GM21529 (cell line): Measurements from ENCODE around the gene RPTOR.

Experiments used
- ATAC-seq: cut with Tn5 transposase; IDR thresholded peaks from one replicate; pipeline ENCODE4 v1.9.1; 2021; ENCODE audit not compliant: unreplicated experiment

The RPTOR gene

DNA sequence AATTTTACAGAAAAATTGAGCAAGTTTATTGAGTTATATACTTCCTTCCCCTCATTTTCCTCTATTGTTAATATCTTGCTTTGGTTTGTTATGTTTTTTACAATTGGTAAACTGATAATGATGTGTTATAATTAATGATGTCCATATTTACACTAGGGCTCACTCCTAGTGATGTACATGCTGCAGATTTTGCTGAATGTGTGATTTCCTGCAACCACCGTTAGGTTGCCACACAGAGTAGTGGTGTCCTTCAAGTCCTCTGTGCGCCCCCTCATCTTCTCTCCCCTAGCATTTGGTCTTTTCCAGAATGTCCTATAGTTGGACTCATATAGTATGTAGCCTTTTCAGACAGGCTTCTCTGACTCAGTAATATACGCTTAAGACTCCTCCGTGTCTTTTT, 167.5 kb downstream of the RPTOR start:
- no peak for ATAC-seq

DNA sequence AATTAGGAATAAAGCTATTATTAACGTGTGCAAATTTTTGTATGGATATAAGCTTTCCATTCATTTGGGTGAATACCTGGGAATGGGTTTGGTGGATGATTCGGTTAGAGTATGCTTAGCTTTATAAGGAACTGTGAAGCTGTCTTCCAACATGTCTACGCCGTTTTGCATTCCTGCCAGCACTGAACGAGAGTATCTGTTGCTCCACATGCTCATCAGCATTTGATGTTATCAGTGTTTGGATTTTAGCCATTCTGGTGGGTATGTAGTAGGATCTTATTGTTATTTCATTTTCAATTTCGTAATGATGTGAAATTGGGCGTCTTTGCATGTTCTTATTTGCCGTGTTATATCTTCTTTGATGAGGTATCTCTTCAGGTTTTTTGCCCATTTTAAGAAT, 168.0 kb downstream of the RPTOR start:
- no peak for ATAC-seq

GRCh38 chr17:80716986-80717719, 172.5 kb downstream of the RPTOR start:
- no peak for ATAC-seq

- ATAC-seq = no peak
Observed at GRCh38 chr17:80717720-80718083, 173.1 kb downstream of the RPTOR start.

- ATAC-seq = no peak
Observed at GRCh38 chr17:80718428-80718827, 173.8 kb downstream of the RPTOR start.

DNA sequence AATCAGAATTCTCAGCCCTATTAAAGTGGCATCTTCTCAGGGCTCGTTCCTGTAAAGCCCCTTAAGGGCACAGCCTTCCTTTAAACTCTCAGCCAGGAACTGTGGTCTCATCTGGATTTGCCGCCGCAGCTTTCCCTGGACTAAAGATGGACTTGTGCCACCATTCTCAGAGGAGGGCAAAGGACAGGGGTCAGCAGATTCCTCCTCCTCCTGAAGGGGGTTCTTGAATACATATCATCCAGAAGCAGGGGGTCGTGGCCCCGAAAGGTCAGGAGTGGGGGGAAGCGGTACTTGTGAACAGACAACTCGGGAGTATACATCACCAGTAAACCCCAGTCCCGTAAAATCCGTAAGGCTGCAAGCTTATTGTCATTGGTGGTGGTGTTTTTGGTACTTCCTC, 174.8 kb downstream of the RPTOR start:
- ATAC-seq = no peak

GRCh38 chr17:80720610-80721577, 176.3 kb downstream of the RPTOR start:
- ATAC-seq = no peak

DNA sequence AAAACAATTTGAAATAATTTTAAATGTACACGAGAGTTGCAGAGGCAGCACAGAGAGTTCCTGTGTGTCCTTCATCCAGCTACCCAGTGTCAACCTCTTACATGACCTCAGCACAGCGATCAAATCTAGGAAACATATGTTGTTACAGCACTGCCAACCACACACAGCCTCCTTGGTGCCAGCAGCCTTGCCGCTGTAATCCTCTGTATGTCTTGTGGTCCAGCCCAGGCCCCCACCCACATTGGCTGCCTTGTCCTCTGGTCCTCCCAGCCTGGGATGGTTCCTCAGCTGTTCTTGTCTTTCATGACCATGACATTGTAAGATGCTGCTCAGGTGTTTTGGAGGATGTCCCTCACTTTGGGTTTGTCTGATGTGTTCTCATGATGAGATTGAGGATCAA, 178.0 kb downstream of the RPTOR start:
- ATAC-seq = no peak

- ATAC-seq = no peak
Observed at GRCh38 chr17:80724775-80725266, 180.2 kb downstream of the RPTOR start.

DNA sequence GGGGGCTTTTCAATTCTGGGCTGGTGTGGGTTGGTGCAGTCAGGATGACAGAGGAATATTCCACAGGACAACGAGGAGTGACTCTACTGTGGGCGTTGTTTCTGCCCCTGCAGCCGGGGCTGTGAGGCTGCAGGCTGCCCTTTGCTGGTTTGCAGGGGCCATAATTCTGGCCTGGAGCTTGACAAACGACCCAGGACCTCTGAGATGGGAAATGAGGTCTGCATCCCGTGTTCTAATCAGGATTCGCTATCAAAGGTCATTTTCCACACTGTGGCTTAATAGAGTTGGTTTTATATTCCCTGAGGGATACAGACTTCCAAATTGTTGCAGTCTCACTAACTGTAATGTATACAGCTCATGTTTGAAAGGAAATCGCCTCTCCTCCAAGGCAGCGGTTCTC, 180.9 kb downstream of the RPTOR start:
- ATAC-seq = no peak

- no peak for ATAC-seq
Observed at GRCh38 chr17:80726558-80727408, 182.1 kb downstream of the RPTOR start.

DNA sequence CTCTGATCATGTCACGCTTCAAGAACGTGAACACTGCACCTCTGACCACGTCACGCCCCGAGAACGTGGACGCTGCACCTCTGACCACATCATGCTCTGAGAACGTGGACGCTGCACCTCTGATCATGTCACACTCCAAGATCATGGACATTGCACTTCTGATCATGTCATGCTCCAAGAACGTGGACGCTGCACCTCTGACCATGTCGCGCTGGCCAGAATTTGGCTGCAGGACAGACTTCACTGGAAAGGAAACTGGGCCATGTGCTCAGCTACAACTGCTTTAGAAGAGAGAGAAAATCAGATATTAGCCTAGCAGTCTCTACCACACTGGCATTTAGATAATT, 182.7 kb downstream of the RPTOR start:
- ATAC-seq = no peak

GRCh38 chr17:80729016-80729415, 184.4 kb downstream of the RPTOR start:
- no peak for ATAC-seq

DNA sequence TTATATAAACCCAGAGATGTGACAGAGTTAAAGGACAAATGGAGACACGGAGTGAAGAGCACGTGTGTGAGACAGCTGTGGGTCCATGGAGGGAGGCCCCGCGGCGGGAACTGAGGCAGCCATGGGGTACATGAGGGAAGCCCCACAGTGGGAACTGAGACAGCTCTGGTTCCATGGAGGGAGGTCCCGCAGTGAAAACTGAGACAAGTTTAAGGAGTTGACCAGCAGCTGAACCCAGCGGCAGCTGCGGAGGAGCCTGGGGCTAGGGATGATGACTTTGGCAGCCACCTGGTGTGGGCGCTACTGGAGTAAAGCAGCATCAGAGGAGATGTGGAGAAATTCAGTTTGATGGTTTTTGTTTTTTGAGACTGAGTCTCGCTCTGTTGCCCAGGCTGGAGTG, 185.1 kb downstream of the RPTOR start:
- no peak for ATAC-seq

- ATAC-seq = no peak
Observed at GRCh38 chr17:80730739-80731138, 186.1 kb downstream of the RPTOR start.

GRCh38 chr17:80731323-80731722, 186.7 kb downstream of the RPTOR start:
- ATAC-seq = no peak

DNA sequence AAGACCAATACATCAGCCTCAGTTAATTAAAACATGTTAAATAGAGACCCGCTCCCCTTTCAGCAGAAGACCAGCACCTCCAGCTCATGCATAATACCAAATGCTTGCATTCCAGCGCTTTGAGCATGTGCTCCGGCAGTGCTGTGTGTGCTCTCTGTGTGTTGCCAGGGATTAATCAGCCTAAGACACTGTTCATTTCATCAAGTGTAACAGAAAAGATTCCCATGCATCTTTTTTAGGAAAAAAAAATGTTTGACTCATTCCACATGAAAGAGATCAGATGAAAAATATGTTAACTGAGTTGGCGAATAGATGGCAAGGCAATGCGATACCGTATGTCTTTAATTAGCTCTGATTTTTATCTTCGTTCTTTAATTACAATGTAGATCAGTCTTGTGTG, 187.6 kb downstream of the RPTOR start:
- no peak for ATAC-seq

- ATAC-seq = peak; percentile 79
Observed at GRCh38 chr17:80737106-80738019, 192.7 kb downstream of the RPTOR start.

- ATAC-seq = peak; percentile 14
Observed at GRCh38 chr17:80738020-80738808, 193.6 kb downstream of the RPTOR start.
